Left ventricle myocardium superior (tissue), 1 donor: Measurements from ENCODE around the gene FADS2. TPM values are rescaled to one million over a fixed set of nuclear protein-coding genes. Genes with fewer than 3 reads are reported as not detected.
A peak's percentile ranks its signal among the peaks of the same experiment; 100 is the strongest.

Source experiments
- ATAC-seq: fragments of 200-7000 bp; cut with Tn5 transposase; one replicate; pipeline ENCODE4 v1.9.1; 2020; ENCODE audit warnings: mild to moderate bottlenecking, moderate library complexity
- DNase-seq: peaks from one replicate; pipeline ENCODE4 v3.0.0-alpha.2; 2020
- intact Hi-C: fragments of 100-400 bp; cut with micrococcal nuclease; formaldehyde crosslinking; loops from one replicate; pipeline ENCODE4 v1.11.0; 2022
- total RNA-seq: library from RNA; stranded (reverse); fragmentation: NEBNext Ultra II Directional; extraction: Animal tissue kit (Norgen Biotek cat#: 25700); gene quantifications from one replicate; pipeline ENCODE4 v1.2.1, GENCODE V29; 2021
- donor health status: DM: no; HTN: yes; CAD: no; lungs with severe emphysema.

Gene FADS2
- total RNA-seq, 1 donor from 2014 or later: 24.7 TPM

DNA sequence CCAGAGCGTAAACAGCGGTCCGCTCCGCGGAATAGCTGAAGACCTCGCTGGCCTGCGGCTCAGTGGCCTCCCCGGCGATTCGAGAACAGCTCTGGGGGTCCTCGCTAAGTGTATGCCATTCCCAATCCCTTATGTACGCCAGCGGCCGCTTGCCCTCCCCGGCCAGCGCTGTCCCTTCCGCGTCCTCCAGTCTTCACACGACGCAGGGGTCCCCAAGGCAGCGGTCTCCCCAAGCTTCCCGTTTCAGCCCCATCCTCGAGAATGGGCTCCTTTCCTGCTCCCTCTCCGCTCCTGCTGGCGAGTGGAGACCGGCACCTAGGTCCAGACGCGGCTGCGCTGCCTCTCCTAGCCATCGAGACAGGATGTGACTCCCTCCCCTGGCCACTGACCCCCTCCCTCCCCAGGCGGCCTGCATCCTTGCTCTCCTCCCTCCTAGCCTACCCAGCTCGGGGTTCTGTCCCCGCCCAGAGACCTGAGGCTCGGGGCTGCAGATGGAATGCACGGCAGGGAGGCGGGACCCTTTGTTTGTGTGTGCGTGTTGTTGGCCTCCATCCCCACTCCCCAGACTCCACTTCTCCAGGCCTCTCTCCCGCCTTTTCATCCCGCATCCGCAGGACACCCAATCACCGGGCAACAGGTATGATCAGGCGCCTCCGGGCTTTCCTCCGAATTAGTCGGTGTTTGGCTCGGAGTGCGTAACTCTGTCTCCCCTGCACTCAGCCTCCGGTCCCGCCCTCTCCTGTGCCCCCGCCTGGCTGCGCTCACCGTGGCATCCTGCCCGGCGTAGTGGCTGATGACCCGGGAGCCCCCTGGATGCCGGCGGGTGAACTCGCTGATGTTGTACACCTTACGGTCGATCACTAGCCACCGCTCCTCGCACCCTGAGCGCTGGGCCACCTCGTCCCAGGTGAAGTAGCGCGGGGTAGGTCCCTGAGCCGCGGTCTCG is 12.0 kb upstream of the FADS2 start:
- DNase-seq: peak; percentile 79
- intact Hi-C loops: no loop called here
- peak; percentile 53 for ATAC-seq

DNA sequence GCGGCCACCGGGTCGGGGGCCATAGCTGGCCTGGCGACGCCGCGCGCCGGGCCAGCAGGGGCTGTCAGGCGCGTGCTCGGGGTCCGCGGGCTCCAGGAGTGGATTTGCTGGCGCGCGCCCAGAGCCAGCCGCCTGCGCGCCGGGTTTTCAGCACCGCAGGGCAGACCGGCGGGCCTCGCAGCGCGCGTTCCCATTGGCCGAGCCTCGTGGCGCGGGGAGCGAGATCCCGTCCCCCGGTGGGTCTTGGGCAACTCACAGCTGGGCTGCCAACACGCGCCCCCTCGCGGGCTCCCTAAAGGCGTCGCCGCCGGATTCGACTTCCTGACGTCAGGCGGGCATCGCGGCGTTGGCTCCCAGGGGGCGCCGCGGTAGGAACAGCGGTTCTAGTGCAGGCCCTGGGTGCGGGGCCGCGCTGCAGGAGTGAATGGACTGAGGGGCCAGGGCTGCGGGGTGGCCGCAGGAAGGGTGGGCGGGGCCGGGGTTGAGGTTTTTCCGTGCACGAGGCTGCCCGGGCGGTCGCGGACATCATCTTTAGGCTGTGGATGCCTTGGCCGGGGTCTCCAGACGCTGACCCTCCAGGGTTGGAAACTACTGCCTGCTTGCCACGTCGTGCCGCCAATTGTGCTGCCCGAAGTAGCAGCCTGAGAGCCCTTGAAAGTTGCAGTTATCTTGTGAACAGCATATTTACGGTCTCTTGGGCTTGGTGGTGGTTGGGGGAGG is 11.2 kb upstream of the FADS2 start, which contains the start of gene FADS1:
FADS1 (minus strand) TSS at position 268 of the 720 bp plus-strand sequence; CDS start at position 194, 74 bp downstream.
- intact Hi-C loops: no loop called here
- ATAC-seq (peak; percentile 63), DNase-seq (peak; percentile 95)

DNA sequence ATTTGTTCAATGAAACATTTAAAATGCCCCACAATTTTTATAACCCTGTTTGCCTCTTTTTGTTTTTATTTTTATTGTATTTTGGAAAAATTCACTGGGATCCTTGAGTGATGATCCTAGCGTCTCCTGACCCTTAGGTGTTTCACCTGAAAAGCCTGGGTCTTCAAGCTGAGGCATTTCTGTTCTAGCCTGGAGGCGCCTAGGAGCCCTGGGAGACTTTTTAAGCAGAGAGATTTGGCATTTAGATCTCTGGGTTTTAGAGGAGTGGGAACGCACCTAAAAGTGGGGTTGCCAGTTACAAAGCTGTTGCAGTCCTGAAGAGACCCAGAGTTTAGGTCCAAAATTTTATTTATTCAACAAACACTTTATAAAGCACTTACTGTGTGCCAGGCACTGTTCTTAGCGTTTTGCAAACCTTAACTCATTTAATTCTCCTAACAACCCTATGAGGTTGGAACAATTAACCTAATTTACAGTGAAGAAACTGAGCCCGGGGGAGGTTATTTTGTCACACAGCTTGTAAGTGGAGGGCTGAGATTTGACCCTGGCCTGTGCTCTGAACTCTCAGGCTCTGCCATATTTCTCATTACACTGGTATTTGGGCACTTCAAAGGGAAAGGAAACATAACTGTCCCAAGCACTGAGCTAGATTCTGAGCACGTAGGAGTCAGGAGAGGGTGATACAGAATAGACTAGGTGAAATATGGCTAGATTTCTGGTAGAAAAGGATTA is 10.5 kb upstream of the FADS2 start:
- intact Hi-C loops: no loop called here
- DNase-seq (no peak), ATAC-seq (no peak)

DNA sequence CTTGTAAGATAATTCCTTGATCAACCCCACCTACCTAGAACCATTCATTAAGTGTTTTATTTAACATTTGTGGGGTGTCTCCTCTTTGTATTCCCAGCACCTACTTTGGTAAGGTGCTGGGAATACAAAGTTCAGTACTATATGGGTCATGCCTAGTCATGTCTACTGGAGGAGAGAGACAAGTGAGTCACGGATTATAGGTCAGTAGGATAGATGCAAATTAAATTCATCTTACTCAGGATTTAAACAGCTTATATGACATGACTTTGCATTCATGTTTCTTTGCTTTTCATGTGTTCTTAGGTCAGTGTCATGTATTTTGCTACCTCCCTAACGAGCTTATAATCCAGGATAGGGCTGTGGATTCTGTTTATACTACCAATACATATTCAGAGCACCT is 7.9 kb upstream of the FADS2 start:
- no peak for ATAC-seq

DNA sequence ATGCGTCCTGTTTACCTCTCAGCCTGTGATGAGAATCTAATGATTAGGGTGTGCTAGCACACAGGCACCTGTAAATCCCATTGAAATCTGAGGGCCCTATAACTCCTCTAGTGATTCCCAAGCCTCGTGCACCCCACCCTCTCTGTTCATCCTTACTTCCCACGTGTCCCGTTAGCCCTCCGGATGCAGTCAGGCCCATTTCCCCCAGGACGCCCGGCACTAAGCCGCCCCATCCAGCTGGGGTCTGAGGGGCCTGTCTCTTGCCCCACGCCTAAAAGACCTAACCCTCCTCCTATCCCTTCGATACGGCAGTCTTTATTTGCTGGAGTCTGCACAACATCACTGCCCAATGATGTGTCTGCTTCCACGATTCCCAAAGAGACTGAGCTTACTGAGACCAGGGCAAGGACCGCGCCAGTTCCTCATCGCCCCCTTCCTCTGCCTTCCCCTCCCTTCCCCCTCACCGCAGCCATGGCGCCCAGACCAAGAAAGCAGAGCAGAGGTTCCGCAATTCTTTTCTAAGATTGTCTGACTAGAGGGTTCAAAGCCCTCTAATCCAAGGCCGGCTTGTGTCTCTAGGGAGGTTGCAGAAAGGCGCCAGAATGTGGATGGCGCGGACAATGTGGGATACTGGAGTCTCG is 1.1 kb upstream of the FADS2 start:
- intact Hi-C loops: no loop called here
- DNase-seq (no peak), ATAC-seq (peak; percentile 6)

More for the DNA sequence above, 7.9 kb upstream of the FADS2 start:
- intact Hi-C loops: no loop called here
- no peak for DNase-seq

DNA sequence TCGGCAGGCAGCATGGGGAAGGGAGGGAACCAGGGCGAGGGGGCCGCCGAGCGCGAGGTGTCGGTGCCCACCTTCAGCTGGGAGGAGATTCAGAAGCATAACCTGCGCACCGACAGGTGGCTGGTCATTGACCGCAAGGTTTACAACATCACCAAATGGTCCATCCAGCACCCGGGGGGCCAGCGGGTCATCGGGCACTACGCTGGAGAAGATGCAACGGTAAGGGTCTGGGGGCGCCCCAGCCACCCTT is 204 bp downstream of the FADS2 start:
- intact Hi-C loops: no loop called here
- ATAC-seq (no peak), DNase-seq (no peak)

DNA sequence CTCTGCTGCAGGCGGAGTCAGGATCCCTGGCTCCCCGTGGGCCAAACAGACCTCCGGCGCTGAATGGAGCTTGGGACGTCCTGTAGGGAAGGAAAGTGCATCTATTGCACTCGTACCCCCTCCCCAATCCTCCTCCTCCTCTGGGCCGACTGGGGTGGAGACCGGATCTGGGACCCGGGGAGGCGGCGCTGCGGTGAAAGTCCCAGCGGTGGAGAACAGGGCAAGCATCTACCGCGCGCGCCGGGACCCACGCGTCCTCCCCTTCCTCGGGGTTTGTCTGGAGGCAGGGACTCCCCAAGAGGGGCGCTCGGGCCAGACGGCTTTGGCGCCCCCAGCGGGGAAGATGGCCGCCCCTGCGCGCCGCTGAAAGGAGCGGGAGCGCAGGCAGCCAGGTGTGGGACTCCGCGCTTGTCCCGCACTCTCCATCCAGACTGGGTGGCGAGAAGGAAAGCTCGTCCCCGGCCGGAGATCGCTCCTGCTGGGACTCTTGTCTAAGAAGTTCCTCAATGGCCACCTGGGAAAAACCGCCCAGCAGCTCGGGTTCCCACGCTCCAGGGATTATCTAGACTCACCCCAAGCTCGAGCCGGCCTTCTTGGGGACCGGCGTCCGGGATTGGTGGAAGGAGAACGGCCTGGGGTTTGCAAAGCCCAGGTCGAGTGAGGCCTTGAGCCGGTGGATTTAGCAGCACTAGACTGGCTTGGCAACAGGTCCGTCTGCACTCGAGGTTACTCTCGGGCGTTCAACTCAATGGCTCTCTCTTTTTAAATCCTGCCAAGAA is 718 bp downstream of the FADS2 start:
- peak; percentile 52 for ATAC-seq
- peak; percentile 68 for DNase-seq
- intact Hi-C loops: no loop called here

DNA sequence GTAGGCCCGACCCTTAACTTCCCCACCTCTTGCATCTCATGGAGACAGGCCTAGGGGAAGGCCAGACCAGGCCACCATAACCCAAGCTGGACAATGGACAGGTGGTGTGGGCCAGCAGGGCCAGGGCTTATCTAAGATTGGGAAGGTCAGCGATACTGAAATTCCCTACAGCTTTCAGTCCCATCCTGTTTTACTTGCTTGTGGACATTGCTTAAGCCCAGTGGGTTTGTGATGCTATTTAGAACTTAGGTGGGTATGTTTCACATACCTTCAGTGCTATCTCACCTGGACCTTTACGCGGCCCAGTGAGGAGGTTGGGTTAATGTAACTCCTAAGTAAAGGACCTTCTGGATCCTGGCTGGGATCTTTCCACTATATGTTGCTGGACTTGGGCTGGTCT is 1.7 kb downstream of the FADS2 start:
- DNase-seq (no peak), ATAC-seq (no peak)
- intact Hi-C loops: no loop called here

DNA sequence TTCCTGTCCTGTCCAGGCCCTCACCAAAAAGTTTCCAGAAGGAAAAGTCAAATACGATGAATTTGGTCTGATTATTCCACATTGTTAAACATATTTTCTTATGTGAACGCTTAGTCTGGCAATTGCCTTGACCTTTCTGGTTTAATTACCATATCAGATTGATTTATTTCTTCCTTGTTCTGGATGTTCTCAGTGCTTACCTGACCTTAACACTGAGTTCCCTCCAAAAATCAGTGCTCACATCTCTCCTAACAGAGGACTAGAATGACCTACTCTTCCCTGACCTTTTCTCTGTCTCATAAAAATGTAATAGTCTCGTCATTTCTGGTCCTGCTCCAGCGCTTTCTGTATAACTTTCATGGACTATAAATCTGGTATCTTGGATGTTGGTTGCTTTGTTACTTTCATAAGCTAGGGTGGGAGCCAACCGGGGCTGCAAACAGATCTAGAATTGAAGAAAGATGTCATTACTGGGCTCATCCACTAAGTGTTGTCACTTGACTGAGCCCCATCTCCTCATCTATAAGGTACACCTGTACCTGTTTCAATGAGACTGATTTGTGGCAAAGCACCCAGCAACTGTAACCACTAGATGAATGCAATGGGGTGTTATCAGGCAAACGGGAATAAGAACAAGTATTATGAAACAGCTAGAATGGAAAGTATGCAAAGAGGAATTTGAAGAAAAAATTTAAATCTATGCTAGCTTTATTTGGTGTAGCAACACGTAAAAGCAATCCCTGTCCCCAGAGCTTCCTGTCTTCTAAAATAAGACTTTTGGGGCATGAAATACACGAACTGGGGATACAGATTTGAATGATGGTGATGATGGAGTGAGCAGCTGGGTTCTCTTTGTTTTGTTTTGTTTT is 2.4 kb downstream of the FADS2 start:
- ATAC-seq: no peak
- intact Hi-C loops: no loop called here
- no peak for DNase-seq

DNA sequence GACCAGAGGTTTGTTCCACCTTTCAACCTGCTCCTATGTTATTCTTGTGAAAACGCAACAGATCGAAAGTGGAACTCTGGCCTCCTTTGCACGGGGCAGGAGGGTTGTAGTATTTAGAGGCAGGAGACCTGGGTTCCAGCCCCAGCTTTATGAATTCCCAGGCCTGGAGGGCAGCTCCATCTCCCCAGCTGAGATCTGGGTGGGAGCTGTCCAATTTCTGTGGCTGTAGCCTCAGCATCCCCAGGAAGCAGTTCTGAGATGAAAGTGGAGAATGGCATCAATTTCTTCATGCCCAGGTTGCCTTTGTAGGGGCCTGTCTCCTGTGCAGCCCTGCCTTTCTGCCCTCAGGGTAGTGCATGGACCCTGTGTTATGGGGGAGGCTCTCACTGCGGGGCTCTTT is 4.1 kb downstream of the FADS2 start:
- intact Hi-C loops: no loop called here

DNA sequence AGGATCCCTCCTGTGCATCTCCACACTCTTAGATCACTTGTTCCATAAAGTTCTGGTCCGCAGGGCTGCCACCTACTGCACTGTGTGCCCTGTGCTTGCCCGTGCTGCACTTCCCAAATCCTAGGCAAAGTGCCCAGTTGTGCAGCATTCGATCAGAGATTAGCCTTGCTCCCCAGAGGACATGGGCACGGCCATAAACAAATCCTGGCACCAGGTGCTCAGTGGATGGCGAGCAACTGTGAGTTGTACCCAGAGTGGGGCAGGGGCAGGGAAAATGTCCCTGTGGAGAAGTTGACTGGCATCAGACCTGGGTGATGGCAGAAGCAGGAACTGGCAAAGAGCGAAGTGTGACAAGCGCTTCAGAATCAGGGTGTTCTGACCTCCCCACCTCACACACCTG is 4.7 kb downstream of the FADS2 start:
- ATAC-seq: peak; percentile 54
- intact Hi-C loops: no loop called here
- peak; percentile 74 for DNase-seq

More for the DNA sequence above, 4.1 kb downstream of the FADS2 start:
- no peak for DNase-seq
- ATAC-seq: no peak

DNA sequence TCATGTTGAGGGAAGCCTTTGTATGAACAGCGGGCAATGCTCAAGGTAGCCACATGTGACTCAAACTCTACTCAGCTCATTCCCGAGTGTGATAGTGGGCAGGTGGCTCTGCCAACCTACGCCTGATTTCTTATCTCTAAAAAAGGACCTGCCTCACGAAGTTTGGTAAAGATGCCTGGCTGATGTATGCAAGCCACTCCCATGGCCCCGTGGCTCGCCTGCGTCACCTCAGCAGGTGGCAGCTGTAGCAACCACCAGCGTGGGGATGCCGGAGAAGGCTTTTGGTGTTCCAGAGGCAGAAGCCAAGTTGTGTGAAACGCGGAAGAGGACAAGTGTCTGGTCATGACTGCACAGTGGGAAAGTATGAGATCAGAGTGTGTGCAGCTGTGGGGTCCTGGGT is 5.4 kb downstream of the FADS2 start:
- DNase-seq (no peak), ATAC-seq (no peak)
- intact Hi-C loops: no loop called here

DNA sequence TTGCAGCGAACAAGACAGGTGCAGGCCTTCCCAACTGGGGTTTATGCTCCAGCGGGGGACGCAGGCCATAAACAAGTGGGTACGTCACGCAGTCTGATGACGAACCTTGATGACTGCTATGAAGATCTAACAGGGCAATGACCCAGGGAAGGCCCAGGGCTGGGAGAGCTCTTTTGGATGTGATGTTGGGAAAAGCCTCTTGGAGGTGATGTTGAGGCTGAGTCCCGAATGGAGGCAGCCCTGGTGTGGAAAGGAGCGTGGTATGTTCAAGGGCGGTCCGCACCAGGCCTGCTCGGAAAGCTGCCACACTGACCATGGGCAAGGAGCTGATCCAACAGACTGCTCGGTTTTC is 5.8 kb downstream of the FADS2 start:
- intact Hi-C loops: no loop called here
- DNase-seq (no peak), ATAC-seq (no peak)

DNA sequence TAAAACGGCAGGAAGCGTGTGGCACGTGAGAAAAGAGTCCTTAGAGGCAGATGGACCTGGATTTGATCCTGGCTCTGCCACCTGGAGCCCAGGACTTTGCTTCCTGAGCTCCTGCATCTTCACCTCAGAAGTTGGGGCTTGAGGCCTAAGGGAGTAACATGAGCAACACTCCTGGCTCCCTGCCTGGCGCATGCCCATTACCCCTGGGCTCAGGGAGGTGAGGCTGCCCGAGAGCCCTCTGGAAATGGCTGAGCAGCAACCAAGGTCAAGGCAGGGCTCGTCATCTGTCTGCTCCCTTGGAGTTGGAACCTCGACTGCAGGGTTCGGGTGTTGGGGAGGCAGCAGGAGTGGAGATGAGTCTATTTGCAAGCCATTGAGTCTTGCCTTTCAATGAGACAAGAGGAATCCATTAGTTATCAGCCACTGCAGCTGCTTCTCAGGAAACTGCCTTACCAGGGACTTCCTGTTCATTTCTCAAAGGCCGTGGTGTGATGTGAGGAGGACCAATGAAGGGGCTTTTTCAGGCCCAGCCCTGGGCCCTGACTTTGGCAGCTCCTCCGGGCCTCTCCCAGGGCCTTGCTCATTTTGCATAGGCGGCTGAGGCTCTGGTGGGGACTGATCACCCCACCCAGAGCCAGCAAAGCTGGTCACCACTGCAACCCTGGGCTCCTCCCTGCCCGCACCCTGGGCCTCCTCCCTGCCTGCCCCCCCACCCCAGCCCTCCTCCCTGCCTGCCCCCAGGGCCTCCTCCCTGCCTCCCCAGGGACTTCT is 6.4 kb downstream of the FADS2 start:
- peak; percentile 72 for ATAC-seq
- peak; percentile 73 for DNase-seq
- intact Hi-C loops: no loop called here

DNA sequence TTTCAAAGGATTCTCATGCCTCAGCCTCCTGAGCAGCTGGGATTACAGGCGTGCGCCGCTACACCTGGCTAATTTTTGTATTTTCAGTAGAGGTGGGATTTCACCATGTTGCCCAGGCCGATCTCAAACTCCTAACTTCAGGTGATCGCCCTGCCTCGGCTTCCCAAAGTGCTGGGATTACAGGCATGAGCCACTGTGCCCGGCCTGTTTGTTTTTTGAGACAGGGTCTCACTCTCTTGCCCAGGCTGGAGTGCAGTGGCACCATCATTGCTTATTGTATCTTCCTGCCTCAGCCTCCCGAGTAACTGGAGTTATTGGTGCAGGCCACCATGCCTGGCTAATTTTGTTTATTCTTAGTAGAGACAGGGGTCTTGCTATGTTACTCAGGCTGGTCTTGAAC is 8.1 kb downstream of the FADS2 start:
- intact Hi-C loops: no loop called here
- DNase-seq: no peak
- no peak for ATAC-seq

DNA sequence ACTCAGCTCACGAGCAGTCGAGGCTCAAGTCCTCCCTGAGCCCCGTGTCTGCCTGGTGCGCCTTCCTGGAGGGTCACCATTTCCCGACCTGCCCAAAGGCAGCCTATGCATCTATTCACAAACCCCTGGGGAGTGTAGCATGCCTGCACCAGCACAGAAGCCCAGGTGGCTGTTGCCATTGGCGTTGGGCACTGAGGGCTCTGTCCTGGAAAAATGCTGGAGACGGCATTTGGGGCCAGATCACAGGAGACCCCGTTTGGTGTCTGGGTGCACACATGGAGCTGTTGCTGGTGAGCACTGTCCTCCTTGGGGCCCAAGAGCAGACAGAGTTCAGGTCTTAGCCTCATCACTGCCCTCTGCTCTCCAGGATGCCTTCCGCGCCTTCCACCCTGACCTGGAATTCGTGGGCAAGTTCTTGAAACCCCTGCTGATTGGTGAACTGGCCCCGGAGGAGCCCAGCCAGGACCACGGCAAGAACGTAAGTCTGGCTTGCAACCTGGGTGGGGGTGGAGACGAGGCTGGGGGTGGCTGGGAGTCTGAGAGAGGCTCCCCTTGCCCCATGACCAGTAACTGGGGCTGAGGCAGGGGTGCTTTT is 9.4 kb downstream of the FADS2 start:
- DNase-seq (no peak), ATAC-seq (no peak)
- intact Hi-C loops: no loop called here

DNA sequence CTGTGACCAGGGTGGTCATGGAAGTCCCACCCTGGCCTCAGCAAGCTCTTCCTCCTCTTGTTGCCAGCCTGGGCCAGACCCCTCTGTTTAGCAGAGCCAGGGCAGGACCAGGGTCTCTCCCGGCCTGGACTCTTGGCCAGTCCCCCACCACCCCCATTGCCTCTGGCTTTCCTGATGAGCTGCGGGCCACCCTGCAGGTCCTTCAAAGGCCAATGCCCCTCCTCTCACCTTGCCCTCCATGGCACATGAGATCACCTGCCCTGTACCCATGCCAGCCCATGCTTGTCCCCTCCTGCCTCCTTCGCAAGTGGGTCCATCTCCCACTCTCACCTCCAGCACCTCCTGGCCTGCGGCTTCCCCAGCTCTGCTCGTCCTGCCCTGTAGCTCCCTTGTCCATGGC is 10.4 kb downstream of the FADS2 start:
- intact Hi-C loops: no loop called here
- DNase-seq (no peak), ATAC-seq (no peak)
